Body of pancreas (tissue), 4 donors: Measurements from ENCODE around the gene PINK1.

Experiments used
- CTCF ChIP-seq, 7 experiments: fragments of 450-650 bp in 4 of 7; fragments of 200-600 bp in 3 of 7; sonication (generic) in 3 of 7; IDR thresholded peaks; one replicate each; pipeline ENCODE4 v1.5.1; 2016 to 2019; ENCODE audit warnings: antibody characterized with exemption in 7 of 7
- POLR2A ChIP-seq, 3 donors: fragments of 450-650 bp; IDR thresholded peaks; one replicate each; pipeline ENCODE4 v1.6.1; 2016; ENCODE audit warnings: antibody characterized with exemption in 3 of 3, mild to moderate bottlenecking in 2 of 3

GRCh38 chr1:20645414-20645813, 12.2 kb downstream of the PINK1 start:
- TF ChIP-seq POLR2A (IDR thresholded peaks at IDR 0.05) = no peak
- no peak for TF ChIP-seq CTCF (IDR thresholded peaks at IDR 0.05)
